HEK293T (cell line): ENCODE measurements around the gene GSTM1.

Experiments used
- ARNT ChIP-seq: fragments of 450-650 bp; IDR thresholded peaks from 2 replicates; pipeline ENCODE4 v1.6.1; 2017; ENCODE audit warnings: mild to moderate bottlenecking
- FOXA1 ChIP-seq: fragments of 450-650 bp; IDR thresholded peaks from 2 replicates; pipeline ENCODE4 v1.6.1; 2016; ENCODE audit warnings: mild to moderate bottlenecking
- FOXM1 ChIP-seq: fragments of 450-650 bp; IDR thresholded peaks from 2 replicates; pipeline ENCODE4 v1.6.1; 2017; ENCODE audit warnings: mild to moderate bottlenecking, borderline replicate concordance
- ZNF384 ChIP-seq: fragments of 450-650 bp; IDR thresholded peaks from 2 replicates; pipeline ENCODE4 v1.6.1; 2016

DNA sequence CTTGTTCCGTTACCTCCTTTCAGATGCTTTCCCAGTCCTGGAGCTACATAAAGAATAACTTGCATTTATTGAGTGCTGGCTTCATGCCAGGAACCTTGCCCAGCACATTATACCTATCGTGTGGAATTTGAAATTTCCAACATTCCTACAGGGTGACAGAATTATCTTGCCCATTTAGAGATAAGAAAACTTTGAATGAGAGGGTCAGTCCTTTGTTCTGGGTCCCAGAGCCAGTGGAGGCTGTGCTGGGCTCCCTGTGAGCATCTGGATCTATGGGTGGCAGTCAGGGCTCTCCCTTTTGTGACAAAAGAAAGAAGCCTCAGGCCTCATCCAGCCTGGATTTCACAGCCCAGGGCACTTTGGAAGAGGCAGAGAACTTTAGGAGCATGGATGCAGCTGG is 28.5 kb upstream of the GSTM1 start:
- TF ChIP-seq FOXM1 (no peak), ZNF384 (no peak), FOXA1 (no peak), ARNT (no peak)
